ENCODE measurements around the gene HIGD2A.
"Not testable (repeated sequence)": the region's sequence is repeated elsewhere in the genome, so short reads cannot be mapped to it uniquely, and the experiment has no call there.

HIGD2A gene

GRCh38 chr5:176396330-176396729, 7.8 kb downstream of the HIGD2A start:
- DNase-seq, result no peak

- DNase-seq, result no peak
These were observed 9.3 kb downstream of the HIGD2A start for GRCh38 chr5:176397736-176398420.

DNA sequence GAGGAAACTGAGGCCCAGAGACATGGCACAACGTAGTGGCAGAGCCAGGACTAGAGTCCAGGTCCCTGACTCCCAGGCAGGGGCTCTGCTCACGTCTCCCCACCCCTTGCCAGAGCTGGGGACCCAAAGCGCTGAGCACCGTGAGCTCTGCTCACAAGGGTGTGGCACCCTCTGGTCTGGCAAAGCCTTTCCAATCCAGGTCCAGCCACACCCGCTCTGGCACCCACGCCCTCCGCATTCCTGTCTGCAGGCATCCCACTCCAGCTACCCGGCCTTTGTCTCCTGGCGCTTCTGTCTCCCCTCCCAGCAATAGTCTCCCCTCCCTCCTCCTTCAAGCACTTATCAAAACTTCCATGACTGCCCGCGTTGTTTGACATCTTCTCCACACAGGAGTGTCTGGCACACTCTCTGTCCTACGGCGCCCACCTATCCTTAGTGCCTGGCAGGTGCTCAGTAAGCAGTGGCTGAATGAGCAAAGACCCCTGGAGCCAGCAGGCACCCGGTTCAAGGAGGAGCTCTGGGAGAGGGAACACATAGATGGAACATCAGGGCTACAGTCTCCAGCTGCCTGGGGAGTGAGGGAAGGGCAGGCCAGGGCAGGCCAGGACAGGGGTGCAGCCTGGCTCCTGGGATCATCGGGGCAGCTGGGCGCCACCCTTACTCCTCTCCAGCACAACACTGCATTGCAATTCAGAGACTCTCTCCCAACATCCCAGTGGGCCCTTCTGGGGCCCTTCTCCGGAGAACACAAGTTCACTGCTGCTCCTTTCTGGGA, 12.0 kb downstream of the HIGD2A start:
- no peak for DNase-seq

GRCh38 chr5:176401281-176402205, 13.0 kb downstream of the HIGD2A start:
- no peak for DNase-seq

DNA sequence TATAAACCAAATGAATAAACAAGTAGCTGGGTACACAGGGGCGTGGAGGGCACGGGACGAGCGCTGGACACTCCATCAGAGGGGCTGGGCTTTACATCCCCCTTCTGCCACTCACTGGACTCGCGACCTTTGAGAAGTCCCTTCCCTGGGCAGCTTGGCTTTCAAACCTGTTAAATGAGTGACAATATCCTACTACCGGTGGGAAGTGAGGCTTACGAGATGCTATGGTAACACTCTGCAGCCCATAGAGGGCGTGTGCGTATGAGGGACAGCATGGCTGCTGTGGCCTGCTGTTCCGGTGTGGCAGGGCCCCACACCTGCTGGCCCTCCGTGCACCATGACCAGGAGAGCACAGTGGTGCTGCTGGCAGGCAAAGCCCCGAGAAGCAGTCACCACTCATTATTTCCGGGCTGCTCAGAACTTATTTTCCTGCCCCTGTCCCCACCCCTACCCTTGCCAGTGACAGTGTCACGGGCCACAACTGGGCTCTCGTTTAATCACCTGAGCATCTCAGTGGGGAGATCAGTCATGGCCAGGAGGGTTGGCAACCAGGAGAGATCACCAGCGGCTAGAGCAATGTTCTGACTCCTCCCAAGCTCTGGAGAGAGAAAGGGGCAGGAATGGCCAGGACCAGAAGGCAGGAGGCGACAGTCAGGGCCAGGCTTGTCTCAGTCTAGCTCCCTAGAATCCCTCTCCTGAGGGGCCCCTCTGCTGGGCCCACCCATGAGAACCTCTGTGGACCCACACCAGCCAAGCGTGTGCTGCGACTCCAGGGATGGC, 17.3 kb downstream of the HIGD2A start:
- no peak for DNase-seq

DNA sequence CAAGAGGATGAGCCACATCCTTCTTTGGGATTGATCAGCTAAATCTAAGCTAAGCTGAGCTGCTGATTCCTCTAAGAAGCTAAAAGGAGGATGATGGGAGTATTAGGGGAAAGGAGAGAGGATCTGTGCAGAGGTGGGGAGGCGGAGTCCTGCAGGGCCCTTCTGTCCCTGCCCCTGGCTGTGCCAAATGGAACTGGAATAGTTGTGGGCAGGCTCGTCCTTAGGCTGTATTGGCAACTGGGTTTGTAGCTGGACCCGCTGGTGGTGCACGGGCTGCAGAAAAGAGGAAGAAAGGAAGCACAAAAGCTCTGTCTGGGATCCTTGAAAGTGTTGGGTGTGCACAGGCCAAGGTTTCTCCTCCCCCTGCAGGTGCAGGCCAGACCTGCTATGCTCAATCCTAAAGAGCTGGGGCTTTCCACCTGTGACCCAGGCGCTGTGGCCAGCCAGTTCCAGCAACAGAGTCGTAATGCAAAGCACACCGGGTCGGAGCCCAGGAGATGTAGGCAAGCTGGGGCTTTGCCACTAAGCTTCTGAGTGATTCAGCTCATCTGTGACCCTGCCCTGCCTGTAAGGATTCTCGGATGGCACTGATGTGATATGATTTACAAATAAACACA, 18.0 kb downstream of the HIGD2A start:
- DNase-seq, result no peak

DNA sequence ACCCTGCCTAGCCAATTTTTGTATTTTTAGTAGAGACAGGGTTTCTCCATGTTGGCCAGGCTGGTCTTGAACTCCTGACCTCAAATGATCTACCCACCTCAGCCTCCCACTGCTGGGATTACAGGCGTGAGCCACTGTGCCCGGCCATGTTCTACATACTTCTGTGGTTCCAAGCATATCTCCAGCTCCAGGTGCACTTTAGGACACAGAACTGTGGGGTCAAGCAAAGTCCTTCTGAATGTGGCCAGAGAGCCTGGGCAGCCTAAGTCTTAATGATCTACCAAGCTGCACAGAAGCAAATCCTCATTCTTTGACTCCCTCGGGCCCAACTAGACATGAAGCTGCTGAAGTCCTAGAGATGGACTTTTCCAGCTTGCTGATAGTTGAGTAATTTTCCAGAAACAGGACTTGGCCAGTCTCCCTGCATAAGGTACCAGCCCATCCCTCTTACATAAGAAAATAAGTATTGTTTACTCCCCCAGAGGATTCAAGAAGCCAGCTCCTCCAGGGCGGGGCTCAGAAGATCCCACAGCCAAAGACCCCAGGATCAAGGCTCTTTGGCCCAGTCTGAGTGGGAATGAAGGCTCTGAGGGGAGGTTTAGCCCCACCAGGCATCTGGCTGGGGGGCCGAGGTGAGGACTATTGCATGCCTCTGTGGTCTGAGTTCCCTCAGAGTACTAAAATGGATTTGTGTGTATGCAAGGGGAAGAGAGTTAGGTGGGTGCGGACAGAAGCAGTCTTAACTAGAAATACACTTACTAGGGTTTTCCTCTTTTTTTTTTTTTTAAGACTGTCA, 19.1 kb downstream of the HIGD2A start:
- no peak for DNase-seq

- not testable (repeated sequence) for DNase-seq
These were observed 19.7 kb downstream of the HIGD2A start for GRCh38 chr5:176408252-176408573.

- DNase-seq, result no peak
These were observed 20.0 kb downstream of the HIGD2A start for GRCh38 chr5:176408590-176408989.

DNA sequence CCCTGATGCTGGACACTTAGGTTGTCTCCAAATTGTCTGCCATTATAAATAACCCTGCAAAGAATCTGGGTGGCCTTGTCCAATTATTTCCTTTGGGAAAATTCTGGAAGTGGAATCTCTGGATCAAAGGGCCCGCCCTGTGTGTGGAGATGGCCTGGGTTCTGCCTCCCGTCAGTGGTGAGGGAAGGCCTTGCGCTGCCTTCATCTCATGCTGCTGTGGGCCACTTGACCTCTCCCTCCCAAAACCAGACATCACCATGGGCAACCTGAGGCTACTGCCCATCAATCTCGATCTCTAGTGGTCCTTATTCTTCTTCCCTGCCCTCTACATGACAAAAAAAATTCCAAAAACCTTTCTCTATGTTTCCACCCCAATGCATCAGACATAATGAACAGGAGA, 21.2 kb downstream of the HIGD2A start:
- no peak for DNase-seq

- DNase-seq, result no peak
These were observed 22.1 kb downstream of the HIGD2A start for GRCh38 chr5:176410486-176411180.

DNA sequence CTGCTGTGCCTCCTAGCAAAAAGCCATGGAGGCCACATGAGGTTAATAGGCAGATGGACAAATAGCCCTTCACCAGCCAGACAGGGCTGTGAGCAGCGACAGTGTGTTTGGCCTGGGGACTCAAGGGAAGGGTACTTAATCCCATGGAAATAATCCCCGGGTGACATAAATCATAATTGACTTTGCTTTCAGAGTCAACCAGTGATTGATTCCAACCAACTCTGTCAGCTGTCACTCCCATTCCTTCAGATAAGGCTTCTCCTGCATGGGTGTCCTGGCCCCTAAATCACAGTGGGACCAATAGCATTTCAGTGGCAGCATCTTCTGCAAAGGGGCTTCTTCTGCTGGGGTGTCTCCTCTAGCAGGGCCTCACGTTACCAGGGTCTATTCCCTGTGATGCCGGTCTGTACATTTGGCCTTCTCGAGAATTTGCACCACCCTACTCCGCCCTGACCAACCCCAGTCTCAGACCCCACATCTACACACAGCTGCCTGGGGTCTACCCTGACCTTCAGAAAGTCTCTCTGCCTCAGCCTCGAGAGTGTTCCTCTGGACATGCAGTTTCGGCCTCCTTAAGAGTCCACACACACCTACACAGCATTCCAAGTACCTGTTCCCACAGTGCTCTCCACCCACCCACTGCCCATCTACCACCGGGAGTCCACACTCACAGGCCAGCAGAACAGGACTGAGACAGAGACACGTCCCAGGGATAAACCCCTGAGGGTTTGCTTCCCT, 24.1 kb downstream of the HIGD2A start:
- DNase-seq, result no peak

GRCh38 chr5:176413255-176413565, 24.7 kb downstream of the HIGD2A start:
- no peak for DNase-seq

DNA sequence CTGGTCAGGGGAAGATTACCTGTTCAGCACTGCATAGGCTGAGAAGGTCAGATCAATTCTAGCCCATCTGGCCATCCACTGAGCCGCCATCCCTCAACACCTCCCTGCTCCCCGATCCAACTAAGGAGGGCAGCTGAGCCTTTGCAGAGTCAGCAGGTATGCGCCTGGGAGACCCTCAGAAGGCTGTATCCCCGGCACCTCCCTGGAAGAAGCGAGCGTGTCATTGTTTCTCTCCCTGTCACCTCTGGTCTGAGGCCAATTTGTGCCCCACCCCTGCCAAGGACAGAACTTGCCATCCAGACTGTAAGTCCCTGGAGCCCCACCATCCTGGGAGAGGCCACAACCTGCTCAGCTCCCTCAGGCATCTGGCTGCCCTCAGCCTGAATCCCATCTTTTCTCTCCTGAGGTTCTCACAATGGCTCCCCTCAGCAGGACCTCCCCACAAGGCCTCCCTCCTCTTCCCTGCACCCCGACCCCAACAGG, 25.2 kb downstream of the HIGD2A start:
- no peak for DNase-seq

DNA sequence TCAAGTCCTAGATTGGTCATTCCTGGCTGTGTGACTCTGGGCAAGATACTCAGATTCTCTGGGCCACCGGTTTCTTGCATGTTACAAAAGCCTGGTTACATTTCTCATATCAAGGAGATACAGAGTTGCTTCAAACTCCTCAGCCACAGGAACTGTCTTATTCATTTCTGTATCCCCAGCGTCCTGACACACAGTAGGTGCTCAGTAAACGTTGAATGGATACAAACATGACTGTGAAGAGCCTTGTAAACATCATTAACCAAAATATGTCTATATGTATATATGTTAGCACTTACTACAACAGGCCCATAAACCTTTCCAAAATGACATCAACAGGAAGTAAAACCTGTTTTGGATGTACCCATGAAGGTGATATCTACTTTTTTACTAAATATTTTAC, 26.2 kb downstream of the HIGD2A start:
- no peak for DNase-seq

- no peak for DNase-seq
These were observed 26.8 kb downstream of the HIGD2A start for GRCh38 chr5:176415240-176415951.

GRCh38 chr5:176415952-176416924, 27.7 kb downstream of the HIGD2A start, which contains the start of gene CLTB:
Gene CLTB (minus strand): TSS chr5:176416539. CDS start chr5:176416363, 176 bp downstream.
- DNase-seq, result peak; percentile 48

DNA sequence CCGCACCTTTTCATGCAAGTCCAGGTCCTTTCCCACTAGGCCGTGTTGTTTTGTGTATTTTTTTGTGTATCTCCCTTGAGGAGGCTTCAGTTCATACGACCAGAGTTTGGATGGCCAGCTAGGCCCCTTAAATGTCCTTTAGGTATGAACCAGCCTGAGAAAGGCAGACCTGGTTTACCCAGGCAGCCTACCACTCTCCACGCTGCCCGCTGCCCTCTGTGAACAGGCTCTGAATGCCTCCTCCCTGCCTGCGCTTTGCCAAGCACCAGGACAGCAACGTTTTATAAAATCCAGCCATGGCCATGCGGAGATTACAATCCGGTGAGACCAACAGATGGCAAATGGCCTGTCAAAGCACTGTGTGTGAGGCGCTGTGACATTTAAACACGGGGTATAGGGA, 28.4 kb downstream of the HIGD2A start:
- no peak for DNase-seq
